ENCODE data around the gene ASRGL1.

Gene ASRGL1

DNA sequence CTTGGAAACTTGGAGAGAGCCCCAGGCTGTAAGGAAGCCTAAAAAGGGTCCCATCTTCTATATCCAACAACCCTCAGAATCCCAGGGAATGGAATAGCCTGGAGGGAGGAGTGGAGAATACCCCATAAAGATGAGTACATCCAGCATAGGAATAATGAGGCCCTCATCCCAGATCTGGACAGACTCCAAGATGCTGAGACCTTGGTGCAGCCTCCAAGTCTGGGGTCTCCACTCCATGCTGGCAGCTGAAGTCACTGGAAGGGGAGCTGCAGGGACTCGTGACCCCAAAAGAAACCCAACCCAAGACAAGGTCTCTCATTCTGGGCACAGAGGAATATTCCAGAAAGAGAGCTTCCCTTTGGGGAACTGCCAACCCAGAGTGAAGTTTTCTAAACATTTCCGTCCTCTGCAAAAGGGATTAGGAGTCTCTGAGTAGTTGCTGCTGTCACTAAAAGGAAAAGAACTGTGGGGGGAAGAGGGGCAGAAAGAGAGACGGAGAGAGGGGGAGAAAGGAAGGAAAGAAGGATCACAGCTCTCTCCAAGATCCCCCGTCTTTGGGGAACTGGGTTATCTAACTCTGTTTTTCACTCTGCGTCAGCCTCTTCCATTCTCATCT, 82.2 kb downstream of the ASRGL1 start:
- no peak for DNase-seq

DNA sequence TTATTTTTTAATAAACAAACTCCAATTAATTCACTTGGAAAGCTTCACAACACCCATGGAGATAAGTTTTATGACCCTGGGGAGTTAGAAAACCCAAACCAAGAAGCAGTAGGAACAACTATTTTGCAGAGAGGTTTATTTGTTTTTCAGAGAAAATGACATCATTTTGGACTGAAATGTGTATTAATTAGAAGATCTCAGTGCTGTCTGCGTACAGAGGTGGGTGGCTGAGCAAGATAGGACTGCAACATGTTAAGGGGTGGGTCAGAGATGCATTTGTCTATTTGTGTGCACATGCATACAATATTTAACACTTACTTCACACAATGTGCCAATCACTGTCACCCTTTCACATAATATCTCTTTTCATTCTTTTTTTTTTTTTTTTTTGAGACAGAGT, 82.7 kb downstream of the ASRGL1 start:
- DNase-seq = no peak

DNA sequence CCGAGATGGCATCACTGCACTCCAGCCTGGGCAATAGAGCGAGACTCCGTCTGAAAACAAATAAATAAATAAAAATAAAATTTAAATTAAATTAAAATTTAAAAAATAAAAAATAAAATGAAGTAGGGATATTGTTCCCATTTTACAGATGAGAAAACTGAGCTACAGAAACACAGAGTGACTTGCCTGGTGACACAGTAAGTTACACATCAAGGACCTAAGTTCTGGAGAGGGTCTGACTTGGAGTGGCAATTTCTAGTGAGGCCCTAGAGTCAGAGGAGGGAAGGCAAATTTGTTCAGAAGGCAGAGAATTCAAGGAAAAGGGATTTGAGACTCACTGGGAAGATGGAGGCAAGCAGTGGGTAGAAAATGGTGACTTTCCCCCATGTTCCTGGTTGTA, 83.6 kb downstream of the ASRGL1 start:
- DNase-seq = no peak

DNA sequence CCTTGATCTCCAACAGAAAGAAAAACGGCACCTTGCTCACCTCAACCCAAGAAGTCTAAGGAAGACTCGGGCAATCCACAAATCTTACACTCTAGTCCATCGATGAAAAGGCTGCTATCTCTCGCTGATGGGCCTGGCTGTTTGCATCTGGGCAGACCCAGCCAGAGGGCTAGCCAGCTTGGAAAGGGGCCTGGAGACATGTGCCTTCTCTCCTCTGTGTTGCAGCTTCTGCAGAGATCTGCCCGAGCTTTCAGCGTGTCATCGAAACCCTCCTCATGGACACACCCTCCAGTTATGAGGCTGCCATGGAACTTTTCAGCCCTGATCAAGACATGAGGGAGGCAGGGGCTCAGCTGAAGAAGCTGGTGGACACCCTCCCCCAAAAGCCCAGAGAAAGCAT, 84.7 kb downstream of the ASRGL1 start:
- no peak for DNase-seq

DNA sequence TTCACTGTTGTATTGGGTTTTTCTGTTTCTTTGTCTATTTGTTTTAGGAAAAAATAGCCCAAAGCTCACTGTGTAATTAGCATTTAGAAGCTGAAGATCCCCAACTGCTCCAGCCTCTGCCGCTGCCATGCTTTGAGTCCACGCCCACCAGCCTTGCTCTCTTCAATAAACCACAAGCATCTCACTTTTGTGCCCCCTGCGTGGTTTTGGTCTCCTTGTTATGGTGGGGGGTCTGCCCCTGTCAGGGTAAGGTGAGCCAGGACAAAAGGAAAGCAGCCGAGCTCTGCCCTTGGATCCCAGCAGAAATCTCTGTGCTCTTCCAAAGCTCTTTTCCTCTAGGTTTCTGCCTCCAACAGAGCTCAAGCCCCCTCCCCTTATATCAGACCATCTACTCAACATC, 85.8 kb downstream of the ASRGL1 start:
- no peak for DNase-seq

DNA sequence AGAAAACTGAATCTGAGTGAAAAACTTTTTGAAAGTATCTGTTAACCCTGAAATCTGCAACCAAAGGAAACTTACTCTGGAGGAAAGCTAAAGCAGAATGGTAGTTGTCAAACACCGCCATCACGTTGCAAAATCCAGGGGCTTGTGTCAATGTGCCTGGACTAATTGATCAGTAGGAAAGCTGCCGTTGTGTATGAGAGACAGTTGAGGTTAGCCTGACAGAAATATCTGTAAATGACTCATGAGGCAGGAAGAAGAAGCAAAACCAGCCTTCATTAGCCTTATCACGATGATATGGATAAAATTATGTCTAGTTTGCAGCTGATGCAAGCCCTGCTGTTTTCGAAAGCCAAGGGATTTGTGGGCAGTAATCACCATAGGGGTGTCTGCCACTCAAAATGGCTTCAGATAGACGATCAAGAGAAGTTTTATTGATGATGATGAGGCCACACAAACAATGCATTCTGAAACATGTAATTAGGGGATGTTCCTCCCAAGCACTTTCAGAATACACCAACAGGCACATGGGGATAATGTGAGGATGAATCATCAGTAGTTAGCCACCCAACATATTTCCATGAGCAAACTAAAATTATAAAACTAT, 90.5 kb downstream of the ASRGL1 start:
- no peak for DNase-seq

DNA sequence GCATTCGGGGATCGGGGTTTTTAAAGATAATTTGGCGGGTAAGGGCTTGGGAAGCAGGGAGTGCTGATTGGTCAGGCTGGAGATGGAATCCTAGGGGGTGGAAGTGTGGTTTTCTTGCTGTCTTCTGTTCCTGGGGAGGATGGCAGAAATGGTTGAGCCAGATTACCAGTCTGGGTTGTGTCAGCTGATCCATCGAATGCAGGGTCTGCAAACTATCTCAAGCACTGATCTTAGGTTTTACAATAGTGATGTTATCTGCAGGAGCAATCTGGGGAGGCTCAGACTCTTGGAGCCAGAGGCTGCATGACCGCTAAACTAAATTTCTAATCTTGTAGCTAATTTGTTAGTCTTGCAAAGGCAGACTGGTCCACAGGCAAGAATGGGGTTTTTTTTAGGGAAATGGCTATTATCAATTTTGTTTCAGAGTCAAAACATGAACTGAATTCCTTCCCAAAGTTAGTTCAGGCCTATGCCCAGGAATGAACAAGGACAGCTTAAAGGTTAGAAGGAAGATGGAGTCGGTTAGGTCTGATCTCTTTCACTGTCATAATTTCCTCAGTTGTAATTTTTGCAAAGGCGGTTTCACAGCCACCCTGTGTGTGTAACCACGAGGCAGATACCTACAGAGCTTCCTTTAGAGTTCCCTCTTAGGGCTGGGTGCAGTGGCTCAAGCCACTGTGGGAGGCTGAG, 91.8 kb downstream of the ASRGL1 start:
- DNase-seq = no peak

DNA sequence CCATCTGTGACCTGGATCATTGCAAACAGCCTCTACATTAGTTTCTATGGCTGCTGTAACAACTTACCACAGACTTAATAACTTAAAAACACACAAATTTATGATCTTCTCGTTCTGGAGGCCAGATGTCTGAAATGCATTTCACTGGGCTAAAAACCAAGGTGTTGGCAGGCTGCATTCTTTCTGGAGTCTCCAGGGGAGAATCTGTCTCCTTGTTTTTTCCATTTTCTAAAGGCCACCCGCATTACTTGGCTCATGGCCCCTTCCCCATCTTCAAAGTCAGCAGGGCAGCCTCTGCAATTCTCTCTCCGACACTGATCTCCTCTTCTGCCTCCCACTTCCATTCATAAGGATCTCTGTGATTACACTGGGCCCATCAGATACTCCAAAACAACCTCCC, 93.2 kb downstream of the ASRGL1 start:
- no peak for DNase-seq

DNA sequence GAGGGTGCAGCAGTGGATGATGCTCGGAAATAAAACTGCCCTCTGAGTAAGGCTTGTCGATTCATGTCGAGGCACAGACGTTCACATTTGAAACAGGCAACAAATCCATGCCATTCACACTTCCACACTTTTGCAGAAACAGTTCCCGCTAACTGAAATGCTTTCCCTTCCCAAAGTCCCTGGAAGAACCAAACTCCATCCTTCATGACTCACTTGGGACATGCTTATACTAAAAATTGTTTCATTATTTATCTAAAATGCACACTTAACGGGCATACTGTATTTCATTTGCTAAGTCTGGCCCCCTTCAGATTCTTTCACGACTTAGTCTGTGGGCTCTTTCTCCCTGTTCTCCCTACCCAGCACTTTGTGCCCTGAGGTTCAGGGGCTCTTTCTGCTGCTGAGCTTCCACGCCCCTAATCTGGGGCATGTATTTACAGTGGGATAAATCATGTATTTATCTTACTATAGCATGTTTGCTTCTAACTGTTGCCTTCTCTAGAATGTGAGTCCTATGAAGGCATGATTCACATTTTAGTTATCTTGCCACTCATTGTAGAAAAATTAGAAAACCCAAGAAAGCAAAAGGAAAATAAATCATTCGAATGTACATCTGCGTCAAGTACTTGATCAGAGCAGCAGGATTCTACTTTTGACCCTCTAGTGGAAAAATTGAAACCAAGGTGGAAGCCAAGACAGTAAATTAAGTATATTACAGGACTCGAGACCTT, 94.1 kb downstream of the ASRGL1 start:
- no peak for DNase-seq

DNA sequence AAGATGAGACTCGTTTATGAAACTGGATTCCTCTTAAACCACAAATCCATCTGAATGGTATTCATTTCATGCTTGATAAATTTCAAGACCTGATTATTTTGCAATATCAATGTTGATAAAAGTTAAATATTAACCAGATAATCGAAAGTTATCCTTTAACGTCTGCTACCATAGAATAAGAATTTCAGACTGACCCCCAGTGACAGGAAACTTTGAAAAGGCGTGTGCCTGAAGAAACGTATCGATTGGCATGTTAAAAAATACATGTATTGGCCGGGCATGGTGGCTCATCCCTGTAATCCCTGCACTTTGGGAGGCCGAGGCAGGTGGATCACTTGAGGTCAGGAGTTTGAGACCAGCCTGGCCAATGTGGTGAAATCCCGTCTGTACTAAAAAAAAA, 95.4 kb downstream of the ASRGL1 start:
- no peak for DNase-seq

DNA sequence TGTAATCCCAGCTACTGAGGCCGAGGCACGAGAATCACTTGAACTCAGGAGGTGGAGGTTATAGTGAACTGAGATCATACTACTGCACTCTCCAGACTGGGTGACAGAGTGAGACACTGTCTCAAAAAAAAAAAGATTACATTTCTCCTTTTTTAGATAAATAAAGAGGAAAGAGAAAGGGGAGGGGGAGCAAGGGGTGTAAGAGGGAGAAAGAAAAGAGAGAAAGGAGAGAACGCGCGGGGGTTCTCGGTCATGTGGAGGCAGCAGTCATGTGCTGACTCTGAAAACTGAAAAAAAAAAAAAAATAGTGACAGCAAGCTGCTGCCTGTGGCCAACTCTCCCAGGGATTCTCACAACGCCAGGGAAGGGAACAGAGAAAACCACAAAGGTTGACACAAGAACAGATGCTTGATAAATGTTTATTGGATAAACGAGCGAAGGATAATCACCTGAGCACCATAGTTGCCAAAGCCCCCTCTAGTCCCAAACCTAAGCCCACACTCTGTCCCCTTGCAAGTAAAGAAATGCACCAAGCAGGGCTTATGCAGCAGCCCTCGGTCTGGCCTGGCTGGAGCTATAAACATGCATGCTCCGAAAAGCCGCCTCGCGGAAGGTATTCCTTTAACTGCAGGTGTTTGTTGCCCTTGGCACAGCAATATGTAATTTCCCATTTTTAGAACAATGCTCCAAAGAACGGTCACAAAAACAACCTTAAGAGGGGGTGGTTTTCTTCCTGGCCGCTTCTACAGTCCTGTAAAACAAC, 96.1 kb downstream of the ASRGL1 start:
- no peak for DNase-seq

DNA sequence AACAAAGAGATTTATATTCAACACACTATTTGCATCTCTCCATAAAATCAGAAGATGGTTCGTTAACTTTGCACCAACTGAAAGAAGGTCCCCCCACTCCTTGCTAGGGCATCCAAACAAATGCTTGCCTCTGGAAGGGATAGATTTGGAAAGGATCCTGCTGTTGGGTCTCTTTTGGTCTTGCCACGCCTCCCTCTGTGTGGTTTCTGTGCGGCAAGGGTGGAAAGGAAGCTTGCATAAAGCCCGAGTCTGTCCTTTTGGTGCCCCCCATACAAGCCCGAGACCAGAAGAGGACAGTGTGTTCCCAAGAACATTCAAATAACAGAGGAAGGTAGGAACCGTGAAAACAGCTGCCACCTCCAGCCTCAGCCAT, 96.6 kb downstream of the ASRGL1 start:
- DNase-seq = no peak

DNA sequence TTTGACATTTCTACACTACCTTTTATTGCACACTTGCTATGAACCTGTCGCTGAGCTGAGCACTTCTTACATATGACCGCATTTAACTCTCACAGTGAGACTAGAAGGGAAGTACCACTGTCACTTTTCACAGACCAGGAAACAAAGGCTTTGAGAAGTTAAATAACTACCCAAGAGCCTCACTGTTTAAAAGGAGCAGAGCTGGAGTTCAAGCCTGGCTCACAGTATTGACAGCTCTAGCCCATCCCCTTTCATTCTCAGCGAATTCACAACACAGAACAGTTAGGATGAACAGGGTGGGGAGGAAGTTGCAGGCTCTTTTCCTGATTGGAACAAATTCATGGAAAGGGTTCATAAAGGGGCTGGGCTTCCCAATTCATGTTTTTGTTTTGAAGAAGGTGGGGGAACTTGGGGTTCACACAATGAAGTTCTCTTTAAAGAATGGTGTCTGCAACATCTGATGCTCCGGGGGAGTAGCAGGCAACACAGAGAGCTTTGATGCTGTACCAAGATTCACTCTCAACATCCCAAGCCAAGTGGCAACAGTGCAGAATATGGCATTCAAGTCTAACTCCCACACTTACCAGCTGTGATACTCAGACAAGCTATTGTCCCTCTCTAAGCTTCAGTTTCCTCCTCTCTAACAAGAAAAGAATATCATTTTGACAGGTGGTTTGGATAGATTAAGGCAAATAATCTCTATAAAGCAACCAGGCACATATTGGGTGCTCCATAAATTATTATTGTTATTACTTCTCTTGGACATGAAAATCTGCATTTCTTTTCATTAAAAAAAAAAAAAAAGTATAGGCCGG, 98.8 kb downstream of the ASRGL1 start:
- no peak for DNase-seq

DNA sequence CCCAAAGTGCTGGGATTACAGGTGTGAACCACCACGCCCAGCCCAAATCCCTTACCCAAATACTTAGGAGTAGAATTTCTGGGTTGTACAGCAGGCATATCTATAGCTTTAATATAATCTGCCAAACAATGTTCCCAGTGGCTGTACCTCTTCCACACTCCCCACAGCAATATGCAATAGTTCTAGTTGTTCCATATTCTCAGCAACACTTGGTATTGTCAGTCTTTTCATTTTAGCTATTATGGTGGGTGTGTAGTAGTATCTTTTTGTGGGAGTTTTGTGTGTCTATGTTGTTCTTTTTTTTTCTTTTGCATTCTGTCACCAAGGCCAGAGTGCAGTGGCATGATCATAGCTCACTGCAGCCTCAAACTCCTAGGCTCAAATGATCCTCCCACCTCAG, 100.4 kb downstream of the ASRGL1 start:
- DNase-seq = no peak

DNA sequence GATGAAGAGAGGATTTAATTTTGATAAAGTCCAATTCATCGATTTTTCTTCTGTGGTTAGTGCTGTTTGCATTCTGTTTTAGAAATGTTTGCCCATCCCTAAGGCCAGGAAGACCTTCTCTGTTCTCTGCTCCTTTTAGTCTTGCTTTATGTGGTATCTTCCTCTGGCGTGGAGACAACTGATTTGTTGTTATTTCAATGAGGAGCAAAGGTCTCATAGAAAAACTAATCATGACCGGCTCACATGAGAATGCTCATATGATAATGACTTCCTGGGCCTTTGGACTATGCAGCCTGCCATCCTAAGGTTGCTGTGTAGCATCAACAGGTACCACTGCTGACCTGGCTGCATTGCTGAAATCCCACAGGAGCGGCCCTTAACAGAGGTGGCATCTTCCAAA, 101.4 kb downstream of the ASRGL1 start:
- no peak for DNase-seq

DNA sequence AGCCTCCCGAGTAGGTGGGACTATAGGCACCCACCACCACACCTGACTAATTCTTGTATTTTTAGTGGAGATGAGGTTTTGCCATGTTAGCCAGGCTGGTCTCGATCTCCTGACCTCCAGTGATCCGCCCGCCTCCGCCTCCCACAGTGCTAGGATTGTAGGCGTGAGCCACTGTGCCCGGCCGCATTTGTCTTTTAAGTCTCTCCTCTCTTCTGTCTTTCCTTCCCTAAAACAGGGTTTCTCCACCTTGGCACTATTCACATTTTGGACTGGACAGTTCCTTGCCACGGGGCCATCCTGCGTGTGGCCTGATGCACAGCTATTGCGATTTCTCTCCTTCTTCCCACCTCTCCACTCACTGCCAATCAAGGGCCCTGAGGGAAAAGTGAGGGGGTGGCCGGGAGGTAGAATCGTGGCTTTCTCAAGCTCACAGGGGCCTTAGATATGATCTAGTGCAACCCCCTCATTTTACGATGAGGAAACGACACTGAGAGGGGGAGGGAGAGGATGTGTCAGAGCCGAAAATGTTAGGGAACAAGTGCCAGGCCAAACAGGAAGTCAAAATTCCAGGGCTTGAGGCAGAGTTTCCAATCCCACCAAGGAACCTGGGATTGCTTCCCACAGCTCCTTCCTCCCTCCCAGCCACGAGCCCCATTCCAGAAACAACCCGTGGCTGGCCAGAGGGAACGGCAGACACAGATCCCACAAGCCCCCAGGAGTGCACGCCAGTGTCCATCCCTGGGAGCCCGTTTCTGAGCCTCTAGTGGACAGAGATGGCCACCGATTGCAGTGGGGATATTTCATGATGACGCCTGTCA, 102.7 kb downstream of the ASRGL1 start:
- no peak for DNase-seq
